Upper lobe of right lung (tissue), 1 donor: Measurements from ENCODE around the gene IPO8. TPM values are rescaled to one million over a fixed set of nuclear protein-coding genes. Genes with fewer than 3 reads are reported as not detected.

Experiments used
- ATAC-seq: fragments of 200-7000 bp; cut with Tn5 transposase; one replicate; pipeline ENCODE4 v1.9.1; 2020; ENCODE audit warnings: mild to moderate bottlenecking, moderate library complexity
- DNase-seq: peaks from one replicate; pipeline ENCODE4 v3.0.0-alpha.2; 2020
- H3K27ac ChIP-seq: fragments of 200-600 bp; one replicate; pipeline ENCODE4 v1.8.0; 2022
- H3K27me3 ChIP-seq: fragments of 200-600 bp; one replicate; pipeline ENCODE4 v1.8.0; 2022; ENCODE audit warnings: mild to moderate bottlenecking
- H3K36me3 ChIP-seq: fragments of 200-600 bp; one replicate; pipeline ENCODE4 v1.8.0; 2022
- H3K4me1 ChIP-seq: fragments of 200-600 bp; one replicate; pipeline ENCODE4 v1.8.0; 2022
- H3K4me3 ChIP-seq: fragments of 200-600 bp; one replicate; pipeline ENCODE4 v1.8.0; 2022; ENCODE audit warnings: mild to moderate bottlenecking
- H3K9me3 ChIP-seq: fragments of 200-600 bp; one replicate; pipeline ENCODE4 v1.8.0; 2022
- intact Hi-C: fragments of 100-400 bp; cut with DNase I; formaldehyde crosslinking; loops from one replicate; pipeline ENCODE4 v1.11.0; 2022
- long read RNA-seq: library from polyadenylated mRNA; unstranded; transcript quantifications from one replicate; pipeline ENCODE4 v2.0.0, GENCODE V29; 2021
- total RNA-seq: library from RNA; stranded (reverse); fragmentation: NEBNext Ultra II Directional; extraction: Animal tissue kit (Norgen Biotek cat#: 25700); gene quantifications from one replicate; pipeline ENCODE4 v1.2.1, GENCODE V29; 2021
- TF ChIP-seq, protein P1 (sequence below): fragments of 200-600 bp; IDR thresholded peaks from one replicate; pipeline ENCODE4 v1.8.0; 2022; ENCODE audit warnings: antibody characterized with exemption
- donor health status: DM: no; HTN: yes; CAD: no; lungs with severe emphysema.

The IPO8 gene
- 48.3 TPM for total RNA-seq
- long read RNA-seq, full-length matches to known transcripts = 10 of 30 reads
- long read RNA-seq, partial matches to known transcripts = 16 of 30 reads
- long read RNA-seq, other reads (novel, unspliced or antisense) = 4 of 30 reads

GRCh38 chr12:30695199-30696102 lies at the start of gene IPO8:
Gene IPO8, minus strand, starts transcription at chr12:30695869. Its CDS starts 222 bp downstream, at chr12:30695647.
- H3K4me1 ChIP-seq = peaks cover 23% of the 10 kb centered on the region
- peak; percentile 99 for ATAC-seq
- H3K4me3 ChIP-seq = peak within 1 kb of the TSS; percentile 86
- H3K36me3 ChIP-seq = no peaks in the 10 kb centered on the region
- DNase-seq = peak; percentile 96
- intact Hi-C loops = no loop called here
- no peaks in the 10 kb centered on the region for H3K27me3 ChIP-seq
- H3K27ac ChIP-seq = peak within 1 kb of the TSS; percentile 83
- TF ChIP-seq, protein P1, sequence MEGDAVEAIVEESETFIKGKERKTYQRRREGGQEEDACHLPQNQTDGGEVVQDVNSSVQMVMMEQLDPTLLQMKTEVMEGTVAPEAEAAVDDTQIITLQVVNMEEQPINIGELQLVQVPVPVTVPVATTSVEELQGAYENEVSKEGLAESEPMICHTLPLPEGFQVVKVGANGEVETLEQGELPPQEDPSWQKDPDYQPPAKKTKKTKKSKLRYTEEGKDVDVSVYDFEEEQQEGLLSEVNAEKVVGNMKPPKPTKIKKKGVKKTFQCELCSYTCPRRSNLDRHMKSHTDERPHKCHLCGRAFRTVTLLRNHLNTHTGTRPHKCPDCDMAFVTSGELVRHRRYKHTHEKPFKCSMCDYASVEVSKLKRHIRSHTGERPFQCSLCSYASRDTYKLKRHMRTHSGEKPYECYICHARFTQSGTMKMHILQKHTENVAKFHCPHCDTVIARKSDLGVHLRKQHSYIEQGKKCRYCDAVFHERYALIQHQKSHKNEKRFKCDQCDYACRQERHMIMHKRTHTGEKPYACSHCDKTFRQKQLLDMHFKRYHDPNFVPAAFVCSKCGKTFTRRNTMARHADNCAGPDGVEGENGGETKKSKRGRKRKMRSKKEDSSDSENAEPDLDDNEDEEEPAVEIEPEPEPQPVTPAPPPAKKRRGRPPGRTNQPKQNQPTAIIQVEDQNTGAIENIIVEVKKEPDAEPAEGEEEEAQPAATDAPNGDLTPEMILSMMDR = peak; percentile 33
- H3K9me3 ChIP-seq = no peaks in the 10 kb centered on the region

DNA sequence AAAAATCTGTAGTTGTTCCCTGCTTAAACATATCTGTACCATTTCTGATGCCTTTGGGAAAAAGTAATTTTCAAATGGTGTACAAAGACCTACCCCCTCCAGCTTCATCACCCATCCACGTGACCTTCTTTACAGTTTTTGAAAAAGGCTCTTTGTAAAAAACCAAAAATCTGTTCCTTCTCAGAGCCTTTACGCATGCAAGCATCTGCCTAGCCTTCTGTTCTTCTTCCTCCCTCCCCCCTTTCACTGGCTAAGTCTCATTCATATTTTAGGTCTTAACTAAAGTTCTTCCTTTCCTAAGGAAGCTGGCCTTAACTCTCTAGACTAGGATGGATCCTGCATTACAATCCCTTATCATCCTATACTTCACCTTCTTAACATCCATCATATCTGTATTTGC lies 48.7 kb upstream of the IPO8 start:
- ATAC-seq (no peak), DNase-seq (no peak)
- Histone ChIP-seq H3K4me1 (no peaks in the 10 kb centered on the region), H3K27me3 (no peaks in the 10 kb centered on the region), H3K9me3 (no peaks in the 10 kb centered on the region), H3K27ac (no peak overlapping the region), H3K36me3 (no peaks in the 10 kb centered on the region), H3K4me3 (no peak overlapping the region)
- intact Hi-C loops = no loop called here
- TF ChIP-seq, protein P1 = no peak

- Histone ChIP-seq H3K36me3 (no peaks in the 10 kb centered on the region), H3K4me1 (no peaks in the 10 kb centered on the region), H3K27me3 (no peaks in the 10 kb centered on the region), H3K4me3 (no peak overlapping the region), H3K27ac (no peak overlapping the region), H3K9me3 (no peaks in the 10 kb centered on the region)
- intact Hi-C loops = no loop called here
- DNase-seq (no peak), ATAC-seq (no peak)
- TF ChIP-seq, protein P1 = no peak
Measured at GRCh38 chr12:30740274-30740673, 44.6 kb upstream of the IPO8 start.

DNA sequence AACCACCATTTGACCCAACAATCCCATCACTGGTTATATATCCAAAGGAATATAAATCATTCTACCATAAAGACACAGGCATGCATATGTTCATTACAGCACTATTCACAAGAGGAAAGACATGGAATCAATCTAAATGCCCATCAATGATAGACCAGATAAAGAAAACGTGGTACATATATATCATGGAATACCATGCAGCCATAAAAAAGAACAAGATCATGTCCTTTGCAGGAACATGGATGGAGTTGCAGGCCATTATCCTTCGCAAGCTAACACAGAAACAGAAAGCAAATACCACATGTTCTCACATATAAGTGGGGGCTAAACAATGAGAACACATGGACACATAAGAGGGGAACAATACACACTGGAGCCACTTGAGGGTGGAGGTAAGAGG lies 43.4 kb upstream of the IPO8 start:
- ATAC-seq (no peak), DNase-seq (no peak)
- Histone ChIP-seq H3K4me1 (no peaks in the 10 kb centered on the region), H3K27ac (no peak overlapping the region), H3K27me3 (no peaks in the 10 kb centered on the region), H3K4me3 (no peak overlapping the region), H3K36me3 (peaks cover 4% of the 10 kb centered on the region), H3K9me3 (no peaks in the 10 kb centered on the region)
- intact Hi-C loops = no loop called here
- TF ChIP-seq, protein P1 = no peak

- Histone ChIP-seq H3K27me3 (no peaks in the 10 kb centered on the region), H3K4me1 (no peaks in the 10 kb centered on the region), H3K9me3 (no peaks in the 10 kb centered on the region), H3K36me3 (peaks cover 4% of the 10 kb centered on the region), H3K4me3 (no peak overlapping the region), H3K27ac (no peak overlapping the region)
- ATAC-seq = no peak
- TF ChIP-seq, protein P1 = no peak
- intact Hi-C loops = no loop called here
- DNase-seq = no peak
Measured at GRCh38 chr12:30732954-30733637, 37.4 kb upstream of the IPO8 start.
